HG03342 (cell line): ENCODE measurements around the gene MT1E.
"Not testable (repeated sequence)": the region's sequence is repeated elsewhere in the genome, so short reads cannot be mapped to it uniquely, and the experiment has no call there.

Experiments used
- ATAC-seq: cut with Tn5 transposase; IDR thresholded peaks from one replicate; pipeline ENCODE4 v1.9.1; 2021; ENCODE audit warnings: mild to moderate bottlenecking, moderate library complexity; ENCODE audit not compliant: unreplicated experiment

Gene MT1E

DNA sequence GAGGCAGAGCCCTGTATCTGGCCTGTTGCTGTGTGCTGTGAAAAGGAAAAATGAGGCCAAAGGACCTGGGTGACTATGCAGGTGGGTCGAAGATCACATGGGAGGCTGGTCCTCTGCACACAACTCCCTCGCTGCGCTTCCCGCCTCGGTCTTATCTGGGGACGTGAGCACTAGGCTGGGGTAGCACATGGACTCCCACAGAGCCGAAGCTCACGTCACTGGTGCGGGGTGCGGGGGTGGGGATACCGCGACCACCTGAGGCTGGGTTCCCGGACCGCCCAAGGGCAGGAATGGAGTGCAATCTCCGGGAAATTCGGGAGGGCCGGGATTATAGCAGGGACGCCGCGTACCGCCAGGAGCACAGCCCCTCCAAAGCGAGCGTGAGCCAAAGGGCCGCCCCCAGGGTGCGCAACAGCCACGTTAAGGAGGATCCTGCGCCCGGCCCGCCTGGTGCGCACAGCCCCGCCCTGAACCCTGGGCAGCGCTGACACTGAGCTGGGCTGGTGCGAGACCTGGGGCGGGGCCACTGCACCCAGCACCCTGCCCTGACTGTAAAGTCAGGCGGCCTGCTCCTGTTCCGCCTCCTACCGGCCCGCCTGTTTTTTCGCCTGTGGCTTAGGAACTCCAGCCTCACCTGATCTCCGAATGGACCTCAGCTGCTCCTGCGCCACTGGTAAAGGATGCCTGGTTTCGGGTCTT, 17.6 kb downstream of the MT1E start:
- no peak for ATAC-seq

GRCh38 chr16:56643833-56644232, 18.3 kb downstream of the MT1E start:
- no peak for ATAC-seq

- ATAC-seq = no peak
Observed at GRCh38 chr16:56645311-56645710, 19.7 kb downstream of the MT1E start.

DNA sequence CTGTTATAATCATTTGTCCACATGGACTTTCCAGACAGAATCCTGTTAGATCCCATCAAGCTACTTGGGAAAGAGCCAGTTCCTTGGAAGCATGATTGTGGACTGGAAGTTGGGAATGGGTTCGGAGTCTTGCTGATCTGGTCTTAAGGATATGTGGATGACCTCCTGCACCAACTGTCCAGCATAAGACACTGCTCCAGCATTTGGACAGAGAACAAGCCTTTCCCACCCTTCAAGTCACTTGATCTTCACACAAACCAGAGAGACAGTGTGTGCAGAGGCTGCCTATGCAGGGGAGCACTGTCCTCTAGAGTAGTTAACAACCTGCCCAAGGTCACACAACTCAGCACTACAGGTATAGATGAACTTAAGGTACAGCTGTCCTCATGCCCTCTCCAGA, 20.3 kb downstream of the MT1E start:
- ATAC-seq = no peak

DNA sequence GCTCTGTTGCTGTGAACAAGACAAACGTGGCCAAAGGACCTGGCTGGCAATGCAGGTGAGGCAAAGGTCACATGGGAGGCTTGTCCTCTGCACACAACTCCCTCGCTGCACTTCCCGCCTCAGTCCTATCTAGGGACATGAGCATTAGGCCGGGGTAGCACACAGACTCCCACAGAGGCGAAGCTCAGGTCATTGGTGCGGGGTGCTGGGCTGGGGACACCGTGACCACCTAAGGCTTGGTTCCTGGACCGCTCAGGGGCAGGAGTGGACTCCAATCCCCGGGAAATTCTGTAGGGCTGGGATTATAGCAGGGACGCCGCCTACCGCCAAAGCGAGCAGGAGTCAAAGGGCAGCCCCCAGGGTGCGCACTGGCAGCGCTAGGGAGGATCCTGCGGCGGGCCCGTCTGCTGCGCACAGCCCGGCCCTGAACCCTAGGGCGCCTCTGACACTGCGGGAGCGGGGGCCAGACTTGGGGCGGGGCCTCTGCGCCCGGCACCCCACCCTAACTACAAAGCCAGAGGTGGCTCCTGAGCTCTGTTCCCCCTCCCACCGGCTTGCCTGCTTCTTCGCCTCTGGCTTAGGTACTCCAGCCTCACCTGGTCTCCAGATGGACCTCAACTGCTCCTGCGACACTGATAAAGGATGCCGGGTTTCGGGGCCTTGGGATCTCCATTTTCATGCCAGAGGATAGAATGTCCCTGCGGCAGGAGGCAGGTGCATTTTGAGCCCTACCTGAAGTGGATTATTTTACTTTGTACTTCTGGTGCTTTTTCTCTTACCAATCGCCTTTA, 22.3 kb downstream of the MT1E start:
- ATAC-seq = no peak

GRCh38 chr16:56649271-56649670, 23.7 kb downstream of the MT1E start:
- no peak for ATAC-seq

- ATAC-seq = no peak
Observed at GRCh38 chr16:56649820-56650219, 24.2 kb downstream of the MT1E start.

GRCh38 chr16:56651586-56651985, 26.0 kb downstream of the MT1E start, which contains the start of gene MT1B:
TSS of gene MT1B (plus strand) at chr16:56651886. CDS start at chr16:56651954, 68 bp downstream.
- no peak for ATAC-seq

- no peak for ATAC-seq
Observed at GRCh38 chr16:56652600-56652999, 27.0 kb downstream of the MT1E start.

DNA sequence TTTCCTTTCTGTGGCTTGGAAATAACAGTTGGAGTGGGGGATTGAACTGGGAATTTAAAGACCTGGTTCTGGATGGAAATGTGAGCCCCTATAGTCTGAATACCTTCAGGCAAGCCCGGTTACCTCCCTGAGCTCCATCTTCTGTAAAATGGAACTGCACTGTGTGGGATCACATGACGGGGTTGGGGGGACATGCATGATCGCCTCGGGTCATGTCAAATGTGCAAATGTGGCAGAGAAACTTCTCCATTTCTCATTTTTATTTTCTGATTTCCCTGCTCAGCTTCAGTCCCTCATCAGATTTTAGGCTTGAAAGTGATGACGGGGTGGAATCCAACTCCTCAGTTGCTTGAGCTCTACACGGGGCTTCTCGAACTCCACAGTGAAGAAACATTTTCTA, 27.6 kb downstream of the MT1E start:
- no peak for ATAC-seq

- peak; percentile 52 for ATAC-seq
Observed at GRCh38 chr16:56657555-56658326, 32.2 kb downstream of the MT1E start, which contains the start of gene MT1F. TSS of gene MT1F (plus strand) at chr16:56657959. CDS start at chr16:56658059, 100 bp downstream.

DNA sequence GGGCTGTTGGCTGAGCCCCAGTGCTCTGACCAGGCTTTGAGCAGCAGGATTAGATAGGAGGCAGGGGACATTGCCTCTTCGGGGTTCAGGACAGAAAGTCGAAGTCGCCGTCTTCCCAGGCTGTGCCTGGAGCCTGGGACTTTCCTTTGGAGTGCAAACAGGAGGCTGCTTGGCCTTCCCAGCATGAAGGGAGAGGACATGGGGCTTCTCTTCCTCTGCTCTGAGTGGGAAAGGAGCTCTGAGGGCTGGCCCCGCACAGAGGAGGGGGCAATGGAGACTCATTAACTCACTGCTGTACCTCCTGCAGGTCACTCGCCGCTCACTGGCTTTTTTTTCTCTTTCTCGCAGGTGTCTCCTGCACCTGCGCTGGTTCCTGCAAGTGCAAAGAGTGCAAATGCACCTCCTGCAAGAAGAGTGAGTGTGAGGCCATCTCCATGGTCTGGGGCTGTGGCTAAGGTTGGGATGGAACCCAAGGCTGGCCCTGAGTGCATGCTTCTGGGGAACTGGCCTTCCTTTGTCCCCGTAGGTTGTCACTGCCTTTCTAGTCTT, 32.8 kb downstream of the MT1E start:
- ATAC-seq = no peak

GRCh38 chr16:56662357-56663354, 37.1 kb downstream of the MT1E start:
- no peak for ATAC-seq

DNA sequence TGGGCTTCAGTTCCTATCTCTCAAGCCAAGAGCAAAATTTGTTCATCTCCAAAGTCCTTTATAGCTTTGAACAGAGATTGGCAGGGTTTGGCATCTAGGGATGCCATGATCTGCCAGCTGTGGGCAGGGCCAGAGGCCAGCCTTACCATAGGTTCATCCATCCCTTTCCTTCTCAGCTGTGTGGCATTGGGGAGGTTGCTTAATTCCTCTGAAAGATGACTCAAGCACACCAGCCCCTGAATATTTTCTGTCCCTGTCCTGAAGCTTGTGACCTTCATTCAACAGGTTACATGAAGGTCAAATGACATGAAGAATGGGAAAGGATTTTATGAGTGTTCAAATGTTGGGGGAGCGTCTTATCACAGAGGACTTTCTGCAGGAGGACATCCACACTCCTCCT, 38.9 kb downstream of the MT1E start:
- no peak for ATAC-seq

DNA sequence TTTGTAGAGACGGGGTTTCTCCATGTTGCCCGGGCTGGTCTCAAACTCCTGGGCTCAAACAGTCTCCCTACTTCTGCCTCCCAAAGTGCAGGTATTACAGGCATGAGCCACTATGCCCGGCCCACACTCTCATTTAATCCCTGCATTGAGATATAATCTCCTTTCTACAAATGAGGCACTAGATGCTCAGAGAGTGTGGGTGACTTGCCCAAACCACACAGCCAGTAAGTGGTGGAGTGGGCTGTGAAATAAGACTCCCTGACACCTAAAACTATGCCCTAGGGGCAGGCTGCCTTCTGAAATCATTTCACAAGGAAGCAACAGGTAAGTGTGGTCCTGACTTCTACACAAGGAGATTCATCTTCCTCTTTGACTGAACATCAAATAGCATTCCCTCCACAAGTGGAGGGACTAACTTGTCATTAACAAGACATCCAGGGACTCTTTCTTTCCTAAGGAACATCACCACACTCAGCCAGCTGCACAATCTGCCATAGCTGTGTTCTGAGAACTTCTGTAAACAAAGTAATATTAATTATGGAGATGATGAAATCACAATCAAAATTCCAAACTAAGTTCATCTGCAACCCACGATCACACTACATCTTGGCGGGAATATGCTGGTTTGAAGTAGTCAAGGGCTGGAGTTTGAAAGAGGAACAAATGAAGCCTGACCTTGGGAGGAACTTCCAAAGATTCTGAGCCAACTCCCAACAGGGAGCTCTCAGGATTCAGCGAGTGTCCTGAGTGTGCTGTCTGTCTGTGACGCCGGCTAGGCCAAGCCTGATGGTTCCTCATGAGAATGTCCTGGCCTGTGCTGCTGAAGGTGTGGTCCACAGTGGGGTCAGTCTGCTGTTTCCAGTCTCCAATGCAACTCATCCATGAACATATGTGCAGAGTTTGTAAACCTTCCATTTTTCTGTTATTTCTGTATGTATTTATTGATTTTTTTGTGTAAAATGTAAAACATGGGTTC, 40.0 kb downstream of the MT1E start:
- ATAC-seq = not testable (repeated sequence)

- no peak for ATAC-seq
Observed at GRCh38 chr16:56667581-56668571, 42.3 kb downstream of the MT1E start, which contains the start of gene MT1G. TSS of gene MT1G (minus strand) at chr16:56668065. CDS start at chr16:56667993, 72 bp downstream.
